HG02885 (cell line): Measurements from ENCODE around the gene RNF167.

ENCODE experiments used
- ATAC-seq: cut with Tn5 transposase; IDR thresholded peaks from one replicate; pipeline ENCODE4 v1.9.1; 2021; ENCODE audit warnings: mild to moderate bottlenecking; ENCODE audit not compliant: unreplicated experiment, poor library complexity

The RNF167 gene

GRCh38 chr17:4939796-4940554, at the start of gene RNF167, which contains the start of gene SLC25A11:
TSS of gene RNF167 (plus strand) at chr17:4940268. CDS start at chr17:4940910, 642 bp downstream.
TSS of gene SLC25A11 (minus strand) at chr17:4940046. CDS start at chr17:4939910, 136 bp downstream.
- peak; percentile 81 for ATAC-seq

DNA sequence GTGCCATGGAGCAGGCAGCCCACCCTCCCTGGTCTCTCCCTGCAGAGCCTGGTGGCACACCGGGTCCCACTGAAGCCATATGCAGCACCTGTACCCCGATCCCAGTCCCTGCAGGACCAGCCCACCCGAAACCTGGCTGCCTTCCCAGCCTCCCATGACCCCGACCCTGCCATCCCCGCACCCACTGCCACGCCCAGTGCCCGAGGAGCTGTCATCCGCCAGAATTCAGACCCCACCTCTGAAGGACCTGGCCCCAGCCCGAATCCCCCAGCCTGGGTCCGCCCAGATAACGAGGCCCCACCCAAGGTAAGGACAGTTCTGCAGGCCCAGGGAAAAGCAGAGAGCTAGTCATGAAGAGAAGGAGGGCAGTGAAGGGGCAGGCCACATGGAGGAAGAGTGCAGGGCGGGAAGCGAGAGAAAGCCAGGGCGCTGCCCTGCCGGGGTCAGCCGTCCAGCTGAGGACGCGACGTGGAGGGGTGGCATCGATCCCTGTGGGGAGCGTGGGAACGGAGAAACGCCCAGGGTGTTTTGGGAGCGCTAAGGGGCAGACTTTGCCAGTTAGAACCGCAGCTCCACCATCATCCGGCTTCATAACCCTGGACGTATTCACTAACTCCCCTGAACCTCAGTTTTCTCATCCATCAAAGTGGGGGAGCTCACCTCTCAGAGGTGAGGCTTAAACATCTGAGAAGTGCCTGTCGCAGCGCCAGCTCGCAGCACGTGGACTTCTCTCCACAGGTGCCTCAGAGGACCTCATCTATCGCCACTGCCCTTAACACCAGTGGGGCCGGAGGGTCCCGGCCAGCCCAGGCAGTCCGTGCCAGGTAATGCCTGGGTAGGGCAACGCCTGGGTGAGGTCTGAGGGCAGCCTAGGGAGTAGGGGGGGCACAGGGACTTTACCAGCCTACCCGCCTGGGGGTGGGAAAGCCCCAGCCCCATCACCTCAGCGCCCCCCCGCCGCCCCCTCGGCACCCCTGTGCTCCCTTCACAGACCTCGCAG, 48.4 kb upstream of the RNF167 start:
- no peak for ATAC-seq

- no peak for ATAC-seq
Measured at GRCh38 chr17:4892499-4893221, 47.4 kb upstream of the RNF167 start.

DNA sequence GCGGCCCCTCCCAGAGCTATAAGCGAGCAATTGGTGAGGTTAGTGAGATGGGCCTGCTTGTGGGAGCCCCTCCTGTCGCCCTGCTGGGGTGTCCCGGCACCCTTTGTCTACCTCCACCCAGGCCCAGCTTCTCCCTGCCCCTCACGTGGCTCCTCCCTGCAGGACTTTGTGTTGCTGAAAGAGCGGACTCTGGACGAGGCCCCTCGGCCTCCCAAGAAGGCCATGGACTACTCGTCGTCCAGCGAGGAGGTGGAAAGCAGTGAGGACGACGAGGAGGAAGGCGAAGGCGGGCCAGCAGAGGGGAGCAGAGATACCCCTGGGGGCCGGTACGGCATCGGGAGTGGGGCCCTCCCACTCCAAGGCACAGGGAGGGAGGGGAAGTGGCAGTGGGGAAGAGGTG, 46.8 kb upstream of the RNF167 start:
- ATAC-seq, result no peak

GRCh38 chr17:4893721-4894560, 46.1 kb upstream of the RNF167 start:
- no peak for ATAC-seq

- no peak for ATAC-seq
Measured at GRCh38 chr17:4895121-4895520, 44.9 kb upstream of the RNF167 start.

DNA sequence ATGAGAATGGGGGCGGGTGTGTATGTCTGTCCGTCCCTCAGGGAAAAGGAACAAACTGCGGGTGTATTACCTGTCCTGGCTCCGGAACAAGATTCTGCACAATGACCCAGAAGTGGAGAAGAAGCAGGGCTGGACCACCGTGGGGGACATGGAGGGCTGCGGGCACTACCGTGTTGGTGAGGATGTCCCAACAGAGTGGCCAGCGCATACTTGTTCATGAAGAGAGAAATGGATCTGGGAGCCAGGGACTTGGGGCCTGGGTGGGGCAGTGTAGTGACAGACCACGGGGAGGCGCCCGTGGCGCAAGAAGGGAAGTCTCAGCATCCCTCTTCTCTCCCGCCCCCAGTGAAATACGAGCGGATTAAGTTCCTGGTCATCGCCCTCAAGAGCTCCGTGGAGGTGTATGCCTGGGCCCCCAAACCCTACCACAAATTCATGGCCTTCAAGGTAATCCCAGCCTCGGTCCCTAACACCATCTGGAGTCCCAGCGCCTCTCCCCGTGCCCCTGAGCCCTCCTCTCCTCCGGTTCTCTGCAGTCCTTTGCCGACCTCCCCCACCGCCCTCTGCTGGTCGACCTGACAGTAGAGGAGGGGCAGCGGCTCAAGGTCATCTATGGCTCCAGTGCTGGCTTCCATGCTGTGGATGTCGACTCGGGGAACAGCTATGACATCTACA, 44.3 kb upstream of the RNF167 start:
- no peak for ATAC-seq

DNA sequence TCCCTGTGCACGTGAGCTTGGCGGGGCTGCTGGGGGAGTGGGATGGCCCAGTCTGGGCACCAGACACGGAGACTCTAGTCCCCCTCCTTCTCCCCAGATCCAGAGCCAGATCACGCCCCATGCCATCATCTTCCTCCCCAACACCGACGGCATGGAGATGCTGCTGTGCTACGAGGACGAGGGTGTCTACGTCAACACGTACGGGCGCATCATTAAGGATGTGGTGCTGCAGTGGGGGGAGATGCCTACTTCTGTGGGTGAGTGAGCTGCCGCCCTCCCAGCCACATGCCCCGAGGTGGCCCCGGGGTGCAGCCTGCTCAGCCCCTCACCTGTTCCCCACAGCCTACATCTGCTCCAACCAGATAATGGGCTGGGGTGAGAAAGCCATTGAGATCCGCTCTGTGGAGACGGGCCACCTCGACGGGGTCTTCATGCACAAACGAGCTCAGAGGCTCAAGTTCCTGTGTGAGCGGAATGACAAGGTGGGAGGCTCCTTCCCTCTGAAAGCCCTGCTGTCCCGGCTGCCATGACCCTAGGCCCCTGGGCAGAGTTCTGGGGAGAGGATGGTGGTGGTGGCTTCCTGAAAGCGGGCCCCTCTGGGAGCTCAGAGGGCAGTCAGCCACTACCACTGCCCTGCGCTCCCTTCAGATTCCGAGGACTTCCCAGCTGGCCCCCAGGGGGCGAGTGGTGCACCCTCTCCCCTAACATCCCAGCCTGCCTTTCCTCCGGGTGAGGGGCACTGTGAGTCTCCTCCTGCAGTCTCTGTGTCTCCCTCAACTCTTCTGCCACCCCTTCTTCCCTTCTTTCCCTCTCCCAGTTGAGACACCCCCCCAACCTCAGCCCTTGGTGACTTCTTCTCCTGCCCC, 43.5 kb upstream of the RNF167 start:
- ATAC-seq, result no peak

DNA sequence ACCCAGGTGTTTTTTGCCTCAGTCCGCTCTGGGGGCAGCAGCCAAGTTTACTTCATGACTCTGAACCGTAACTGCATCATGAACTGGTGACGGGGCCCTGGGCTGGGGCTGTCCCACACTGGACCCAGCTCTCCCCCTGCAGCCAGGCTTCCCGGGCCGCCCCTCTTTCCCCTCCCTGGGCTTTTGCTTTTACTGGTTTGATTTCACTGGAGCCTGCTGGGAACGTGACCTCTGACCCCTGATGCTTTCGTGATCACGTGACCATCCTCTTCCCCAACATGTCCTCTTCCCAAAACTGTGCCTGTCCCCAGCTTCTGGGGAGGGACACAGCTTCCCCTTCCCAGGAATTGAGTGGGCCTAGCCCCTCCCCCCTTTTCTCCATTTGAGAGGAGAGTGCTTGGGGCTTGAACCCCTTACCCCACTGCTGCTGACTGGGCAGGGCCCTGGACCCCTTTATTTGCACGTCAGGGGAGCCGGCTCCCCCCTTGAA, 42.8 kb upstream of the RNF167 start:
- no peak for ATAC-seq

- ATAC-seq, result no peak
Measured at GRCh38 chr17:4897785-4898184, 42.3 kb upstream of the RNF167 start.

GRCh38 chr17:4898351-4898750, 41.7 kb upstream of the RNF167 start:
- no peak for ATAC-seq

DNA sequence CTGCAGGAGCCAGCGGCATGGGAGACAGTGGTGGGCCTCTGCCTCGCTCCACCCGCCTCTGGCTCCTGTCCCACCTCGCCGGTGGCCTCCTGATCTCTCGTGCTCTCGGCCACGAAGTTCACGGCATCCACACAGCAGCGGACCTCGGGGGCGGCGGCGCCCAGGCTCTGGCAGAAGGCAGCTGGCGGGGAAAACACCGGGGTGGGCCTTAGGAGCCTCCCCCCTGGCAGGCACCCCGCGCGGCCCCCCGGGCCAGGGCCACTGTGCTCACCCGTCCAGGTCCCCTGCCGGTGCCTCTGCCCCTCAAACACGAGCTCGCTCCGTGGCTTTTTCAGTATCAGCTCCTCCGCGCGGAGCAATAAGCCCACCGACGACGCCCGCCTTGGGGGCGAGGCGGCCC, 41.1 kb upstream of the RNF167 start:
- ATAC-seq, result no peak

- peak; percentile 56 for ATAC-seq
Measured at GRCh38 chr17:4899341-4900230, 40.5 kb upstream of the RNF167 start, which contains the start of gene C17orf107. TSS of gene C17orf107 (plus strand) at chr17:4899536. CDS start at chr17:4899763, 227 bp downstream.

GRCh38 chr17:4900231-4901107, 39.6 kb upstream of the RNF167 start:
- ATAC-seq, result no peak

DNA sequence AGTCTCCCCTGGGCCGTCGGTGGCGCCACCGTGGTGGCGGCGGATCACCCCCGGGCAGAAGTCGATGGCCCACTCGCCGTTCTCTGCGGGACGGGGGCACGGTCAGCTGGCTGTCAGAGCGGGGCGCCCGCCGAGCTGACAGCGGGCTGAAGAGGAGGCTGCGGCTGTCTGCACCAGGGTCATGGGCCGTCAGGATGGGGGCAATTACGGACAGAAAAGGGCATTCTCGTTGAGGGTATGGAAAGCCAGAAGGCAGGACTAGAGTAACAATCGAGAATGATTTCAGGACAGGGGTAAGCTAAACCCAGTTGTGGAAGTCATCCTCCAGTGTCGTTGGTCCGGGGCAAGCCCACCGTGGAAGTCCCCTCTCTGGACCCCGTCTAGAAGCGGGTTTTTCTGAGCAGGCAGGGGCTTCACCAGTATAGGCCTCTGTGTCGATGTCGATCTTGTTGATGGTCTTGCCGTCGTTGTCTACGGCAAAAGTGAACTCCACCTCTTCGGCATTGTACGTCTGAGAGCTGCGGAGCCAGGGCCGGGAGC, 38.9 kb upstream of the RNF167 start:
- ATAC-seq, result no peak
